GM12874 (cell line): Measurements from ENCODE around the gene TMEM150A.

Experiments used
- TF ChIP-seq, protein P1 (sequence below): IDR thresholded peaks from 2 replicates; pipeline ENCODE4 v1.5.1; 2011; ENCODE audit warnings: low read depth, mild to moderate bottlenecking, control low read depth, low read length, moderate library complexity; ENCODE audit not compliant: insufficient read depth

The TMEM150A gene

GRCh38 chr2:85647823-85648526, 45.5 kb upstream of the TMEM150A start:
- TF ChIP-seq, protein P1, sequence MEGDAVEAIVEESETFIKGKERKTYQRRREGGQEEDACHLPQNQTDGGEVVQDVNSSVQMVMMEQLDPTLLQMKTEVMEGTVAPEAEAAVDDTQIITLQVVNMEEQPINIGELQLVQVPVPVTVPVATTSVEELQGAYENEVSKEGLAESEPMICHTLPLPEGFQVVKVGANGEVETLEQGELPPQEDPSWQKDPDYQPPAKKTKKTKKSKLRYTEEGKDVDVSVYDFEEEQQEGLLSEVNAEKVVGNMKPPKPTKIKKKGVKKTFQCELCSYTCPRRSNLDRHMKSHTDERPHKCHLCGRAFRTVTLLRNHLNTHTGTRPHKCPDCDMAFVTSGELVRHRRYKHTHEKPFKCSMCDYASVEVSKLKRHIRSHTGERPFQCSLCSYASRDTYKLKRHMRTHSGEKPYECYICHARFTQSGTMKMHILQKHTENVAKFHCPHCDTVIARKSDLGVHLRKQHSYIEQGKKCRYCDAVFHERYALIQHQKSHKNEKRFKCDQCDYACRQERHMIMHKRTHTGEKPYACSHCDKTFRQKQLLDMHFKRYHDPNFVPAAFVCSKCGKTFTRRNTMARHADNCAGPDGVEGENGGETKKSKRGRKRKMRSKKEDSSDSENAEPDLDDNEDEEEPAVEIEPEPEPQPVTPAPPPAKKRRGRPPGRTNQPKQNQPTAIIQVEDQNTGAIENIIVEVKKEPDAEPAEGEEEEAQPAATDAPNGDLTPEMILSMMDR: no peak

DNA sequence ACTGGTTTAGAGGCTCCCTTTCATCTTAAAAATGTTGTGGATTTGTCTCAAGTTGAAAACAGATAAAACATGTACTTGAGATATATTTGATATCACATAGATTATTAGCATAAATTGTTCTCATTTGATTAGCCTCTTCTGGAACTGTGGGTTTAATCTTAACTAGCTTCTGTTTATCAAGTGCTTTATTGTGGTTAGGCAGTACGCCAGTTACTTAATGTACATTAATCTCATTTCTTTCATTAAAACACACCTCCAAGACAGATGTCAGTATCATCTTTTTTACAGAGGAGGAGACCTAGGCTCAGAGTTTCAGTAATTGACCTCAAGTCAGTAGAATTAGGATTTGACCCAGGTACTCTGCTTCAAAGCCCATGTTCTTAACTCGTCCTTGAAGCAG, 43.7 kb upstream of the TMEM150A start:
- TF ChIP-seq, protein P1: no peak

DNA sequence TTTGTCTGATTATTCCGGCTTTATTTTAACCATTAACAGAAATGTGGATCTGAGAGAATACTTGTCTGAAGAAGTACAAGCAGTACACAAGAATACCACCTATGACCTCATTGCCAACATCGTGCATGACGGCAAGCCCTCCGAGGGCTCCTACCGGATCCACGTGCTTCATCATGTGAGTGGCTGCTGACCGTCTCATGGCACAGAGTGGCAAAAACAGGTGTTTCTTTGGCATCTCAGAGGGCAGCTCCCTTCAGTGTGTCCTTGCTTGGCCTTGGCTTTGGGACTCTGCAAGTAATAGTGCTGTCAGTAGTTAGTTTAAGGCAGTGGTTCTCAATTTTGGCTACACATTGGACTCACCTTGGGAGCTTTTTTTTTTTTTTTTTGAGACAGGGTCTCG, 42.4 kb upstream of the TMEM150A start:
- TF ChIP-seq, protein P1: no peak

GRCh38 chr2:85642725-85643124, 40.2 kb upstream of the TMEM150A start:
- TF ChIP-seq, protein P1: no peak

- TF ChIP-seq, protein P1: no peak
Measured at GRCh38 chr2:85635636-85636035, 33.1 kb upstream of the TMEM150A start.

DNA sequence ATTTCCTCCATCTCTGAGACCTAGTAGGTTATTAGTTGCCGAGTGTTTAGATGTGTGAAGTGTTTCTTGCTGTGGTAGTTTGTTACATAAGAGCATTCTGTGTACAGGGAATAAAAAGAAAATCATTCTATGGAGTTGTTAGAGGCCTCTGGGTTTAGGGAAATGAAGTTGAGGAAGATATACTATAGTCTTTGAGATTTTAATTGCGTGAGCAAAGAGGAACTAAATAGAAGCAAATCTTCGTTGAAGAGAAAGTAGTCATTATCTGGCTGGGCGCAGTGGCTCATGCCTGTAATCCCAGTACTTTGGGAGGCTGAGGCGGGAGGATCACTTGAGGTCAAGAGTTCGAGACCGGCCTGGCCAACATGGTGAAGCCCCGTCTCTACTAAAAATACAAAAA, 32.5 kb upstream of the TMEM150A start:
- TF ChIP-seq, protein P1: no peak

GRCh38 chr2:85631316-85631715, 28.8 kb upstream of the TMEM150A start:
- TF ChIP-seq, protein P1: no peak
